ENCODE results near the gene GATA5.

The GATA5 gene

GRCh38 chr20:62475772-62476055, at the start of gene GATA5:
Gene GATA5, minus strand, starts transcription at chr20:62475995. Its CDS starts 474 bp downstream, at chr20:62475521.
- no peak for DNase-seq

GRCh38 chr20:62525014-62525413, 49.2 kb upstream of the GATA5 start:
- DNase-seq: no peak

- no peak for DNase-seq
Measured at GRCh38 chr20:62524505-62524911, 48.7 kb upstream of the GATA5 start.

- DNase-seq: peak; percentile 31 to 33
Measured at GRCh38 chr20:62523473-62524203, 47.8 kb upstream of the GATA5 start.

- no peak for DNase-seq
Measured at GRCh38 chr20:62522748-62523396, 47.1 kb upstream of the GATA5 start.

GRCh38 chr20:62519826-62520225, 44.0 kb upstream of the GATA5 start:
- no peak for DNase-seq

- no peak for DNase-seq
Measured at GRCh38 chr20:62518911-62519310, 43.1 kb upstream of the GATA5 start.

GRCh38 chr20:62517901-62518610, 42.3 kb upstream of the GATA5 start:
- DNase-seq: no peak

- no peak for DNase-seq
Measured at GRCh38 chr20:62517168-62517567, 41.4 kb upstream of the GATA5 start.

- DNase-seq: no peak
Measured at GRCh38 chr20:62516338-62516737, 40.5 kb upstream of the GATA5 start.

GRCh38 chr20:62515826-62516225, 40.0 kb upstream of the GATA5 start:
- DNase-seq: no peak

GRCh38 chr20:62515280-62515679, 39.5 kb upstream of the GATA5 start:
- no peak for DNase-seq

GRCh38 chr20:62513991-62514390, 38.2 kb upstream of the GATA5 start:
- DNase-seq: no peak

GRCh38 chr20:62511915-62512610, 36.3 kb upstream of the GATA5 start:
- no peak for DNase-seq

GRCh38 chr20:62511300-62511914, 35.6 kb upstream of the GATA5 start:
- DNase-seq: no peak

- DNase-seq: no peak
Measured at GRCh38 chr20:62508641-62509051, 32.9 kb upstream of the GATA5 start.

- no peak for DNase-seq
Measured at GRCh38 chr20:62507991-62508640, 32.3 kb upstream of the GATA5 start.

- DNase-seq: no peak
Measured at GRCh38 chr20:62507323-62507722, 31.5 kb upstream of the GATA5 start.

GRCh38 chr20:62506791-62507190, 31.0 kb upstream of the GATA5 start:
- no peak for DNase-seq

- DNase-seq: no peak
Measured at GRCh38 chr20:62506087-62506486, 30.3 kb upstream of the GATA5 start.

GRCh38 chr20:62505337-62506045, 29.7 kb upstream of the GATA5 start:
- DNase-seq: no peak

GRCh38 chr20:62504323-62504722, 28.5 kb upstream of the GATA5 start:
- no peak for DNase-seq
